SIG-M5 treated with dmso at 0.1 percent for 504 hours (cell line): ENCODE results near the gene GEMIN4.
"Not testable (repeated sequence)": the region's sequence is repeated elsewhere in the genome, so short reads cannot be mapped to it uniquely, and the experiment has no call there.

Experiments
- DNase-seq: peaks from one replicate; lab custom pipeline; 2025; ENCODE audit not compliant: unreplicated experiment; lab: John Stamatoyannopoulos, UW

GEMIN4 gene

GRCh38 chr17:781805-782731, 30.0 kb upstream of the GEMIN4 start, which contains the start of the genes GLOD4 and MRM3:
GLOD4 (minus strand) TSS chr17:782280; CDS start chr17:782255, 25 bp downstream.
MRM3 (plus strand) TSS chr17:782353; CDS start chr17:782379, 26 bp downstream.
- DNase-seq = peak; percentile 52

- DNase-seq = no peak
Observed at GRCh38 chr17:778096-778495, 26.0 kb upstream of the GEMIN4 start.

- DNase-seq = no peak
Observed at GRCh38 chr17:774313-774584, 22.2 kb upstream of the GEMIN4 start.

DNA sequence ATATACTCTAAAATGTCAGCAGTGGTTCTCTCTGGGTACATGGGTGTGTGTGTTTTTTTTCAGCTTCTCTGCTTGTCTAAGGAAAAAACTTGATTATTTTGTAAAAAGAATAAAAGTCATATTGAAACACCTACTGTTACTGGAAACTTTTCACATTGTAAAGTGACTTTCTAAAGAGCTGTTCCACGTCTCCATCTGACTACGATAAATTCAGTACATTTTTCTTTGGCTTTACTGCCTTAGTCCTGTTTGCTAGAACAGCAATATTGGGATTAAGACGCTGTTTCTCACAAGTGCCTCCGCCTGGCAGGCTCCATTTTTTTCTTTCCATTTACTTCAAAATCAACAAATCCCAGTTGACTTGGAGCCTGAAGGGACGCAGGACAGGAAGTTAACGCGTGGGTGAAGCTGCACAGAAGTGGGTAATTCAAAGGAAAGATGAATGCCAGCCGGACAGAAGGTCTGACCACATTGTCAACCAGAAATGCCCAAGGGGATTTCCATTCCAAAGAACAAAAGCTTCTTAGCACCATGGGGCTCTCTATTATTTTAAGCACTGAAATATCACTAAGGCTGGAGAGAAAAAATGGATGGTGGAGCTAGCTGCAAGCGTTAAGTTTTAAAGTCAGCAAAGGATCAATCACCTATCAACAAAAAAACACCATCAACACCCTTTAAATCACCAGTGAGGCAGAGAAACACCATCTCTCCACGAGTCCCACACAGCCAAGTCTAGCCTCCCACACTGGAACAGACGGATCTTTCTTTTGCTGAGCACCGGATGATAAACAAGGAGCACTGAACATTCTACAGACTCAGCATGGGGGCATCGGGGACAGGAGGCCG, 21.6 kb upstream of the GEMIN4 start:
- no peak for DNase-seq

- DNase-seq = no peak
Observed at GRCh38 chr17:773016-773415, 21.0 kb upstream of the GEMIN4 start.

- DNase-seq = no peak
Observed at GRCh38 chr17:767076-767475, 15.0 kb upstream of the GEMIN4 start.

DNA sequence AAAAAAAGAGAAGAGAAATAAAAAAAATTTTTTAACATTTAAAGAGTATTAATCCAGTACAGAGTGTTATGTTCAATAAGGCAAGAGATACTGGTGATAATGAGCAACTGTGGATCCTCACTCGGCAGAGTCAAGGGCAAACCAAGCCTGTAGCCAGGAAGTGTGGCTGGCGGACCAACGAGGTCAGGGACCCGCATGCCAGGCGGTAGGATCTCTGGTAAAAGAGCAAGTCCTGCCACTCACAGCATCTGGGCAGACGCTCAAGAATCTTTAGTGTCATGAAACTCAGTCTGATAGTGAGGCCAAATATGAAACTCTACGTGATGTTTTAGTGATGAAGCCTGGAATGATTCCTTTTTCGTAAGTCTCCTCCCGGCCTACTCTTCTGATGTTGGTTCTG, 8.3 kb upstream of the GEMIN4 start:
- DNase-seq = no peak

DNA sequence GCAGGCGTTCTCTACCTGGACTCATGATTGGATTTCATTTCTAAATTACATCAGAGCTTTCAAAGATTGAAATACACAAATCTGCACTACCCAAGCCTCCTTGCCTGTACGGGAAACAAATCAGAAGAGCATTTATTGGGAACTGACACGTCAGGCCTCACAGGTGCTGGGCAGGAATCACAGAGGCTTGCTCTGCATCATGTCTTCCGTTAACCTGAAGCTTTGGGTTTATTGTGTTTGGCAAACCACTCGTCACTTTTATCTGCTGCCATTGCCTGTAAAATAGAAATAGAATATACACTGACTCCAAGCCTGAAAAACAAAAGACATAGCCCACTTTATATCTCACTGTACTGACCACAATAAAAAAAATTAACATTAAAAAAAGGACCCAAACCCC, 7.9 kb upstream of the GEMIN4 start:
- no peak for DNase-seq

DNA sequence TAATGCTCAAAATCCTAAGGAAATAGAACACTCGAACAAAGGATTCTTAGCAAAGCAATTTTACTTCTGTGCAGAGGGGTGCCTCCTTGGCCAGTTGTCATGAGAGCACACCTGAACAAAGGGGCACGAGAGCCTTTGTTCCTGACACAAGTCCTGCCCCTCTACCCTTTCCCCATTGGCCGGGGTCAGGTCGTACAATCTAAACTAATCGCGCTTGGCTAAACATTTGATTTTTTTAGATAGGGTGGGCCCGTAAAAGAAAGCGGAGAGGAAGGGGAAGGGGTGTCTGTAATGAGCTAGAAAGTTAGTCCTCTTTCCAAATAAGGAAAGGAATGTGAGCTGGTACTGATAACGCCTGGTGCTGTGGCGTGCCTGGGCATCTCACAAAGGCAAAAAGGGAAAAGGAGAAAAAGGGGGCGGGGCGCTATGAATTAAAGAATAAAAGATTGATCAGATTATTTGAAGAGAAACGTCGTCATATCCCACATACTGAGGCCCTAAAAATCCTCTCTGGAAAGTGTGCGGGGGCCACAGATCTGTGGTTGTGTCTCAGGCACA, 4.0 kb upstream of the GEMIN4 start:
- DNase-seq = not testable (repeated sequence)

DNA sequence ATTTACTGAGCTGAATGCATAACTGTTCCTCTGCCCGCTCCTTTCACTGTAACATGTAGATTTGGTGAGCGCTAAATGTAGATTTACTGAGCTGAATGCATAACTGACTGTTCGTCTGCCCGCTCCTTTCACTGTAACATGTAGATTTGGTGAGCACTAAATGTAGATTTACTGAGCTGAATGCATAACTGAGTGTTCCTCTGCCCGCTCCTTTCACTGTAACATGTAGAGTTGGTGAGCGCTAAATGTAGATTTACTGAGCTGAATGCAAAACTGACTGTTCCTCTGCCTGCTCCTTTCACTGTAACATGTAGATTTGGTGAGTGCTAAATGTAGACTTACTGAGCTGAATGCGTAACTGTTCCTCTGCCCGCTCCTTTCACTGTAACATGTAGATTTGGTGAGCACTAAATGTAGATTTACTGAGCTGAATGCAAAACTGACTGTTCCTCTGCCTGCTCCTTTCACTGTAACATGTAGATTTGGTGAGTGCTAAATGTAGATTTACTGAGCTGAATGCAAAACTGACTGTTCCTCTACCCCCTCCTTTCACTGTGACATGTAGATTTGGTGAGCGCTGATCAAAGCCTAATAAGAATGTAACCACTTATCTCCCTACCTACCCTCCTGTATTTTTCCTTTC, 3.4 kb upstream of the GEMIN4 start:
- DNase-seq = not testable (repeated sequence)

DNA sequence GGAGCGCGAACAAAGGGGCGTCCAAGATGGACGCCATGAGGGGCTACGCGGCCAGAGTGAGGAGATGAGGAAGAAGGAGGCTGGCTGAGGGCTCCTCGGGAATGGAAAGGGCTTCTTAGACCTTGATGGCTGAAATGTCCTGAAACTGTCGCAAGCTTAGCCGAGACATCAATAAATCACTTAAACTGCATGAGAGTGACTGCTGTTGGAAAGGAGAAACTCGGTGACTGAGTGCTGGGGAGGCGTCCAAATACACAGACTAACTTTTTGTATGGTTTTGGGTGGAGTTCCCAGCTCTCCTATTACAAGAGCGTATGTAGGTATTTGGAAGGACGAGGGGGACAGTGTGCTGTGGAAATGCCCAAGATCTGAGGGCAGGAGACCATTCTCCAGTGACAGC, 1.4 kb upstream of the GEMIN4 start:
- DNase-seq = no peak

DNA sequence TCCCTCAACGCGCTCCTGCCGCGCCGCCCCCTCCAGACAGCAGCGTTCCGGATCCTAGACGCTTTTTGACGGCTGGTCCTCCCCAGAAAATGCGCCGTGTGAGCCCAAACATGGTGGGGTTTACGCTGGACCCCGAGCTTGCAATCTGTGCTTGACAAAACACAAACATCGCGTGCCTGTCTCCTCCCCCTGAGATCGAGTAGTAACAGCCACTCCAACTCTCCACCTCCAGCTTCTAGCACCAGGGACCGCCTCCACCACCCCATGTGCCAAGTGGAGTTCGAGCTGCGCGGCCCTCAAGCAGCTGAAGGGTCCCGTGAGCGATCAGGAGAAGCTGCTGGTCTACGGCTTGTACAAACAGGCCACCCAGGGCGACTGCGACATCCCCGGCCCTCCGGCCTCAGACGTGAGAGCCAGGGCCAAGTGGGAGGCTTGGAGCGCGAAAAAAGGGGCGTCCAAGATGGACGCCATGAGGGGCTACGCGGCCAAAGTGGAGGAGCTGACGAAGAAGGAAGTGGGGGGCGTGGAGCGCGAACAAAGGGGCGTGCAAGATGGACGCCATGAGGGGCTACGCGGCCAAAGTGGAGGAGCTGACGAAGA, 656 bp upstream of the GEMIN4 start:
- no peak for DNase-seq

- peak; percentile 47 for DNase-seq
Observed at GRCh38 chr17:751269-752001, 629 bp downstream of the GEMIN4 start.

GRCh38 chr17:750431-751037, 1.5 kb downstream of the GEMIN4 start:
- no peak for DNase-seq

DNA sequence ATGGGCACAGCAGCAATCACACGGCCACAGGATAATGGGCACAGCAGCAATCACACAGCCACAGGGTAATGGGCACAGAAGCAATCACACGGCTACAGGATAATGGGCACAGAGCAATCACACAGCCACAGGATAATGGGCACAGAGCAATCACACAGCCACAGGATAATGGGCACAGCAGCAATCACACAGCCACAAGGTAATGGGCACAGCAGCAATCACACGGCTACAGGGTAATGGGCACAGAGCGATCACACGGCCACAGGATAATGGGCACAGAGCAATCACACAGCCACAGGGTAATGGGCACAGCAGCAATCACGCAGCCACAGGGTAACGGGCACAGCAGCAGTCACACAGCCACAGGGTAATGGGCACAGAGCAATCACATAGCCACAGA, 2.7 kb downstream of the GEMIN4 start:
- not testable (repeated sequence) for DNase-seq

DNA sequence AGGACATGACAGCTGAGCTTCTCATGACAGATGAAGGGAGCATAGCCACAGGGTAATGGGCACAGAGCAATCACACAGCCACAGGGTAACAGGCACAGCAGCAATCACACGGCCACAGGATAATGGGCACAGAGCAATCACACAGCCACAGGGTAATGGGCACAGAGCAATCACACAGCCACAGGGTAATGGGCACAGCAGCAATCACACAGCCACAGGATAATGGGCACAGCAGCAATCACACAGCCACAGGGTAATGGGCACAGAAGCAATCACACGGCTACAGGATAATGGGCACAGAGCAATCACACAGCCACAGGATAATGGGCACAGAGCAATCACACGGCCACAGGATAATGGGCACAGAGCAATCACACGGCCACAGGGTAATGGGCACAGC, 3.5 kb downstream of the GEMIN4 start:
- DNase-seq = not testable (repeated sequence)

GRCh38 chr17:746783-747629, 5.1 kb downstream of the GEMIN4 start:
- DNase-seq = no peak

- DNase-seq = no peak
Observed at GRCh38 chr17:746181-746580, 5.9 kb downstream of the GEMIN4 start.

- DNase-seq = no peak
Observed at GRCh38 chr17:745406-745805, 6.7 kb downstream of the GEMIN4 start.
